SK-N-SH treated with all-trans-retinoic acid at 6 μM for 48 hours (cell line): ENCODE data around the gene TUT7.

ENCODE experiments used
- CSDC2 ChIP-seq: fragments of 250-450 bp; sonication (Bioruptor Pico); IDR thresholded peaks from 2 replicates; pipeline ENCODE4 v1.5.0; 2020; ENCODE audit warnings: mild to moderate bottlenecking, moderate library complexity
- RARB ChIP-seq: fragments of 250-450 bp; sonication (Bioruptor Pico); IDR thresholded peaks from 2 replicates; pipeline ENCODE4 v1.8.0; 2021; ENCODE audit warnings: mild to moderate bottlenecking, moderate library complexity
- ZC3H10 ChIP-seq: fragments of 250-450 bp; sonication (Bioruptor Pico); IDR thresholded peaks from 2 replicates; pipeline ENCODE4 v1.5.1; 2021; ENCODE audit warnings: mild to moderate bottlenecking, moderate library complexity

DNA sequence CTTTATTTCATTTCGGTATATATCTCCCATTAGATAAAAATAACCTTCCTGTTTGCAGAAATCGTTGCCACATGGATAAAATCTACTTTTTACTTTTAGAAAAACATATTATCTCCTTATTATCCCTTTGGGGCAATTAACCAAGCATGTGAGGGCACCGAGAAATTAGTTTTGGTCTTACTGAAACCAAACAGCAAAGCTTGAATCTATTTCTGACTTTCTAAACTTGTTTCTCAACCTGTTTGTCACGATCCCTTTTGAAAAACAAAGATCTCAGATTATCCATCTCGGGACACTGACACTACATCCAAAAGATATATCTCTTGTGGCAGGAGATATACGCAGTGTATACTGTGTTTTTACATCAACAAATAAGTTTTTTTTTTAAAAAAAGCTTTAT, 2.3 kb downstream of the TUT7 start:
- TF ChIP-seq CSDC2 (CRISPR knock-in tag) (no peak), RARB (CRISPR knock-in tag) (no peak), ZC3H10 (no peak)
